Rectal smooth muscle tissue (tissue), 1 donor: Measurements from ENCODE around the gene ZNF470.
A peak's percentile ranks its signal among the peaks of the same experiment; 100 is the strongest.

Source experiments
- H3K27ac ChIP-seq: one replicate; pipeline ENCODE4 v1.7.0; 2013; ENCODE audit warnings: low read depth, low read length, inconsistent platforms
- H3K27me3 ChIP-seq: one replicate; pipeline ENCODE4 v1.7.0; 2013; ENCODE audit warnings: low read length; ENCODE audit not compliant: control insufficient read depth, insufficient read depth
- H3K36me3 ChIP-seq: one replicate; pipeline ENCODE4 v1.7.0; 2013; ENCODE audit warnings: low read length; ENCODE audit not compliant: control insufficient read depth, insufficient read depth
- H3K4me1 ChIP-seq: one replicate; pipeline ENCODE4 v1.7.0; 2013; ENCODE audit warnings: low read length; ENCODE audit not compliant: control insufficient read depth, insufficient read depth
- H3K4me3 ChIP-seq: one replicate; pipeline ENCODE4 v1.7.0; 2013; ENCODE audit warnings: low read length
- H3K9ac ChIP-seq: one replicate; pipeline ENCODE4 v1.7.0; 2013; ENCODE audit warnings: low read length

ZNF470 gene

DNA sequence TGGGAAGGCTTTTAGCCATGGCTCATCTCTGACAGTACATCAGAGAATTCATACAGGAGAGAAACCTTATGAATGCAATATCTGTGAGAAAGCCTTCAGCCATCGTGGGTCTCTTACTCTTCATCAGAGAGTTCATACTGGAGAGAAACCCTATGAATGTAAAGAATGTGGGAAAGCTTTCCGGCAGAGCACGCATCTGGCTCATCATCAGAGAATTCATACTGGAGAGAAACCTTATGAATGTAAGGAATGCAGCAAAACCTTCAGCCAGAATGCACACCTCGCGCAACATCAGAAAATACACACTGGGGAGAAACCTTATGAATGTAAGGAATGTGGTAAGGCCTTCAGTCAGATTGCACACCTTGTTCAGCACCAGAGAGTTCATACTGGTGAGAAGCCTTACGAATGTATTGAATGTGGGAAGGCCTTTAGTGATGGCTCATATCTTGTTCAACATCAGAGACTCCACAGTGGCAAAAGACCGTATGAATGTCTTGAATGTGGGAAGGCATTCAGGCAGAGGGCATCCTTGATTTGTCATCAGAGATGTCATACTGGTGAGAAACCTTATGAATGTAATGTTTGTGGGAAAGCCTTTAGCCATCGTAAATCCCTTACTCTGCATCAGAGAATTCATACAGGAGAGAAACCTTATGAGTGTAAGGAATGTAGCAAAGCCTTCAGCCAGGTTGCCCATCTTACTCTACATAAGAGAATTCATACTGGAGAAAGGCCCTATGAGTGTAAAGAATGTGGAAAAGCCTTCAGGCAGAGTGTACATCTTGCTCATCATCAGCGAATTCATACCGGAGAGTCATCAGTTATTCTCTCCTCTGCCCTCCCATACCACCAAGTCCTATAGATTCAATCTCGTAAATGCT is 10.7 kb downstream of the ZNF470 start:
- no peaks in the 10 kb centered on the region for H3K27me3 ChIP-seq
- peak overlapping the region; percentile 1 for H3K4me3 ChIP-seq
- H3K36me3 ChIP-seq: peaks cover 9% of the 10 kb centered on the region
- H3K27ac ChIP-seq: no peak overlapping the region
- H3K4me1 ChIP-seq: no peaks in the 10 kb centered on the region
- H3K9ac ChIP-seq: no peak overlapping the region

DNA sequence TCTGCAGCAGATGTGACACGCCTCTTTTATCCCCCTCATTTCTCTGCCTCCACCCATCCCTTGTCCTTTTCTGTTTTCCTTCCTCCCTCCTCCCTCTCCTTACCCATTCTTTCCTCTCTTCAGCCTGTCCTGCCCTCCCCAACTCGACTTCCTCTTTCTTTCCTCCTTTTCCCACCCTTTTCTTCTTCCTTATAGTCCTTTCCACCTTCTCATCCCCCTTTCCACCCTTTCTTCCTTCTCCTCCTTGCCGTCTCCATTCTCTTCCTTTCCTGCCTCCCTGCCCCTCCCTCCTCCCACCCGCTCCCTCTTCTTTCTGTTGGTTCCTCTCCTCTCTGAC is 27.1 kb downstream of the ZNF470 start:
- peak overlapping the region; percentile 49 for H3K9ac ChIP-seq
- peak overlapping the region; percentile 93 for H3K4me3 ChIP-seq
- no peak overlapping the region for H3K27ac ChIP-seq
- H3K27me3 ChIP-seq: no peaks in the 10 kb centered on the region
- H3K36me3 ChIP-seq: peaks cover 2% of the 10 kb centered on the region
- H3K4me1 ChIP-seq: peaks cover 8% of the 10 kb centered on the region

DNA sequence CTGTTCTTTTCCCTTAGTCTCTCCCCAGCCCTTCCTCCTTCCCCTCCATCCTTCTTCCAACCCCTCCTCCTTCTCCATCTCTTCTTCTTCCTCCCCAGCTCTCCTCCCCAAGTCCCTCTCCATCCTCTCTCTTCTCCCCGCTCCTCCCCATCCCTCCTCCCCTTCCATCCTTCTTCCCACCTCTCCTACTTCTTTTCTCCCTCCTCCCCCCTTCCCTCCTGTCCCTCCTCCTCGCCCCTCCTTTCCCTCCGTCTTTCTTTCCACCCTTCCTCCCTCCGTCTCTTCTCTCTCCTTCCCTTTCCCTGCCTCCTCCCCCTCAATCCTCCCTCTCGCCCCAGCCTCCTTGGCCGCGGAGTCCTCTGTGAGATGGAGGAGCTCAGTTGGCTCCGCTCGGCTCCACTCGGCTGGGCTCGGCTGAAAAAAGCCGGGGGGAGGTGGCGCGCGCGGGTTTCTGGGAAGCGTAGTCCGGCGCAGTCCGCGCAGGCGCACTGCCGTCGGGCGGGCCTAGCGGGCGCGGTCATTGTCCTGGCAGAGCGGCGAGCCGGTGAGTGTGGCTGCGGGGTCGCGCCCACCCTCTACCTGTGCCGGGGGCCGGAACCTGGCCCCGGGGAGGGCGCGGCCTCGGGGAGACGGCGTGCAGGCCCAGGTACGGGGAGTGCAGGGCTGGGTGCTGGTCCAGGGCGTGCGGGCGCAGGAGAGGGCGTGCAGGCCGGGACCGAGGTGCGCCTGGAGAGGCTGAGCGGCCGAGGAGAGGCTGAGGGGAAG is 27.7 kb downstream of the ZNF470 start, which contains the start of gene ZNF71:
ZNF71 (plus strand) TSS at position 520 of the 765 bp plus-strand sequence. CDS start 6,257 bp downstream, outside the sequence.
- Histone ChIP-seq H3K27me3 (no peaks in the 10 kb centered on the region), H3K27ac (peak within 1 kb of the TSS; percentile 77), H3K4me3 (peak within 1 kb of the TSS; percentile 93), H3K9ac (peak within 1 kb of the TSS; percentile 95), H3K4me1 (peaks cover 8% of the 10 kb centered on the region), H3K36me3 (peaks cover 2% of the 10 kb centered on the region)

DNA sequence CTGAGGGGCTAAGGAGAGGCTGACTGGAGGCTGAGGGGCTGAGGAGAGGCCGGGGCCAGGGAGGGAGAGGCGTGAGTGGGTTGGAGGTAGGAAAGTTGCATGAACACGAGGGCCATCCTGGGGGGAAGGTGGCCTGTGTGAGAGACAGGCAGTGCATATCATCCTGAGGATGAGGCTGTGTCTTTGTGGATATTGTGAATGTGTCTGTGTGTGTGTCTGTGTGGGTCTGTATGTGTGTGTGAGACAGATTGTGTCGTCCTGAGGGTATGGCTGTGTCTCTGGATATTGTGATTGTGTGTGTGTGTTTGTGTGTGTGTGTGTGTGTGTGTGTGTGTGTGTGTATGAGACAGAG is 28.3 kb downstream of the ZNF470 start:
- Histone ChIP-seq H3K27ac (peak overlapping the region; percentile 21), H3K27me3 (no peaks in the 10 kb centered on the region), H3K9ac (peak overlapping the region; percentile 95), H3K36me3 (peaks cover 2% of the 10 kb centered on the region), H3K4me1 (peaks cover 8% of the 10 kb centered on the region), H3K4me3 (peak overlapping the region; percentile 93)

DNA sequence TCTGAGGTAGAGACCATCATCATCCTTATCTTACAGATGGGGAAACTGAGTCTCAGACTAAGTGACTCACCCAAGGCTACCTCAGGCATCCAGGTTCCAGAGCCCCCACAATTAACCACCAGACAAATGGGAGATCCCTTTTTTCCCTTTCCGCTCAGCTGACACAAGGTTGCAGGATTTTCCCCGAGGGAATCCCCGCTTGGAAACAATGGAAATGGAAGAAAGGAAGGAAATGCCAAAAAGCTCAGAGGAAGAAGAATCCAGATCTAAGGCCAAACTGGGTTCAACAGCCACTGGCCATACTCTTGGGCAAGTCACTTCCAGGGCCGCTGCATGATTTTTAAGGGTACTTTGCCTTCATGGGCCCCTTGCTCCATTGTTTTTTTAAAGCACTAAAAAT is 29.4 kb downstream of the ZNF470 start:
- no peak overlapping the region for H3K9ac ChIP-seq

DNA sequence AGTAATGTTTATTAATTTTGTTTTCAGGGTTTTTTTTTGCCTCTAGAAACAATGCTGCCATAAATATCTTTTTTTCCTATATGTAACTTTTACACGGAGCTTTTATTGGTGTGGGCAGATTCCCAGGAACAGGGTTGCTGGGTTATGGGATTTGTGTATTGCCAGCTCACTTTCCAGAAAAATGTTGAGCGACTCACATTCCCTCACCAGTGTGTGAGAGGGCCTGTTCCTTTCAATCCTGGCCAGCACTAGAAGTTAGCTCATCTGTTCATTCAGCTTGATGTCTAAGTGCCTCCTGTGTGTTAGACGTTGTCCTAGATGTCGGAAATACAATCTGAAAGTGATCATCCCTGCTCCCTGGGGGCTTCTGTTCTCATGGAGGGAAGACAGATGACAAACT is 30.4 kb downstream of the ZNF470 start:
- no peak overlapping the region for H3K27ac ChIP-seq
- H3K9ac ChIP-seq: peak overlapping the region; percentile 17

More for the DNA sequence above, 29.4 kb downstream of the ZNF470 start:
- Histone ChIP-seq H3K4me1 (peaks cover 8% of the 10 kb centered on the region), H3K4me3 (no peak overlapping the region), H3K27me3 (no peaks in the 10 kb centered on the region), H3K27ac (no peak overlapping the region), H3K36me3 (peaks cover 7% of the 10 kb centered on the region)

DNA sequence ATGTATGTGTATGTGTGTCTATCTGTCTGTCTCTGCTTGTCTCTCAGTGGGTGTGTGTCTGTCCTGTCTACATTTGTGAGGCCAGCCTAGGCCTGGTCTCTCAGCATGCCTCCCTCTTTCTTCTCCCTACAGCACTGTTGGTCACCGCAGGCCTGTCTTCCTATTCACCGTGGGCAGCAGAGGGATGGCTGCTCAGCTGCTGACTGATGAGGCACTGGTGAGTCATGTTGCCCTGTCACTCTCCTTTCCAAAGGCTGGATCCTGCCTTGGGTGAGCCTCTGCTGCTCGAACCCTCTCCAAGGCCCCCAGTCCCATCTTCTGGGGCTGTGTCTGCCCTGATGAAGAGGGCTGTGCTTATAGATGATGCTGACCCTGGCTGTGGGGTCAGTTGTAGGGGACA is 34.1 kb downstream of the ZNF470 start:
- Histone ChIP-seq H3K27me3 (no peaks in the 10 kb centered on the region), H3K4me3 (peak overlapping the region; percentile 5), H3K36me3 (peaks cover 18% of the 10 kb centered on the region), H3K4me1 (no peaks in the 10 kb centered on the region), H3K9ac (no peak overlapping the region), H3K27ac (no peak overlapping the region)

More for the DNA sequence above, 30.4 kb downstream of the ZNF470 start:
- Histone ChIP-seq H3K36me3 (peaks cover 9% of the 10 kb centered on the region), H3K4me1 (peaks cover 8% of the 10 kb centered on the region), H3K4me3 (no peak overlapping the region), H3K27me3 (no peaks in the 10 kb centered on the region)

DNA sequence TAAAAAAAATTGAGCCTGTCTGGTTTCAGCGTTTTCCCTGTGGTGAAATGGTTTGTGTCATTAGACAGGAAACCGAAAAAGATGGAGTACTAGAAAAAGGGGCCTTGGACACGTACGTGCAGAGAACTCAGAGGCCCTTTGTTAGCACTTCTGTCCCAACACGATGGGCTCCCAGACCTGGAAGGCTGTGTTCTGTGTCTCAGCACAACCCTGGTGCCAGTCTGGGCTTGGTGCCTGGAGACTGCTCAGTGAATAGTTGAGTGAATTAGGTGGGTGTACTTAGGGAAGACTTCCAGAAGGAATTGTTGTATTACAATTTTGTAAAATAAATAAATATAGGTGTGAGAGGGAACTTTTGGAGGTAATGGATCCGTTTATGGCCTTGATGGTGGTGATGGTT is 36.6 kb downstream of the ZNF470 start:
- no peak overlapping the region for H3K4me3 ChIP-seq
- no peak overlapping the region for H3K27ac ChIP-seq
- H3K9ac ChIP-seq: no peak overlapping the region
- H3K27me3 ChIP-seq: no peaks in the 10 kb centered on the region
- peaks cover 17% of the 10 kb centered on the region for H3K36me3 ChIP-seq
- no peaks in the 10 kb centered on the region for H3K4me1 ChIP-seq

DNA sequence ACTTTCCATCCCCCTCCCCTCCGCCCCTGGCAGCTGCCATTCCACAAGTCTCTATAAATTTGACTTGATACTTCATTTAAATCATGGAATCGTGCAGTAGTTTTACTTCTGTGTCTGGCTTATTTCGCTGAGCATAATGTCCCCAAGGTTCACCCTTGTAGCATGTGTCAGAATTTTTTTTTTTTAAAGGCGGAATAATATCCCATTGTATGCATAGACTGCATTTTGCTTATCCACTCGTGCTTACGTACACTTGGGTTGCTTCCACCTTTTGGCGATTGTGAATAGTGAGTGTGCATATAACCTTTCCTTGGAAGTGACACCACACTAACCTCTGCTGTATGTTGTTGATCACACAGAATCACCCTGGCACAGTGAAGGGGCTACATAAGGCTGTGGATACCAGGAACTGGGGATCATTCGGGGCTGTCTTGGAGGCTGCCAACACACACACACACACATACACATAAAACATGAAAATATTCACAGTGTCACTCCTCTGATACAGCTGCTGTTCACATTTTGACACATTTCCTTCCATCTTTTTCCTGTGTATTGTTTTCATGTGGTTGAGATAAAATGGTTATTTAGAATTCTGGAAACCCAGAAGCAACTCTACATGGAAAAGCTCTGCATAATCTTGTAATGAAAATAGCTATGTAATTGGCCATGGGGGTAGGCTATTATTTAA is 41.2 kb downstream of the ZNF470 start:
- H3K9ac ChIP-seq: no peak overlapping the region
- H3K4me3 ChIP-seq: no peak overlapping the region
- H3K36me3 ChIP-seq: peaks cover 10% of the 10 kb centered on the region
- no peaks in the 10 kb centered on the region for H3K27me3 ChIP-seq
- H3K4me1 ChIP-seq: no peaks in the 10 kb centered on the region
- no peak overlapping the region for H3K27ac ChIP-seq

DNA sequence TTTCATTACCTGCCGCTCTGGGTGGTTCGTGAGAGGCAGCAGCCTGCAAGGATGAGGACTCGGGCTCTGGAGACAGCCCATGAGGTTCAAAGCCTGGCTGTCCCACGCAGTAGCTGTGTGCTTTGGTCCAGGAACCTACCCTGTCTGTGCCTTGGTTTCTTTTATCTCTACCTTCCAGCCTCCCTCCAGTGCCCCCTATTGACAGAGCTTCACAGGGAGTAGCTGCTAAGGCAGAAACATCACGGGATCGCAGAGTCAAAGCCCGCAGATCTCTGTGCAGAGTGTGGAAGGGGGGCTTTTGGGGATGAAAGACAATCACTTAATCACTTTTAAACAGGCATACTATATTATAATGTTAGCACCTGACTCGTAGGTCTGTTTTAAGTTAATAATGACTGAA is 44.0 kb downstream of the ZNF470 start:
- Histone ChIP-seq H3K27me3 (no peaks in the 10 kb centered on the region), H3K36me3 (peaks cover 3% of the 10 kb centered on the region), H3K4me1 (no peaks in the 10 kb centered on the region), H3K9ac (no peak overlapping the region), H3K27ac (no peak overlapping the region), H3K4me3 (no peak overlapping the region)

DNA sequence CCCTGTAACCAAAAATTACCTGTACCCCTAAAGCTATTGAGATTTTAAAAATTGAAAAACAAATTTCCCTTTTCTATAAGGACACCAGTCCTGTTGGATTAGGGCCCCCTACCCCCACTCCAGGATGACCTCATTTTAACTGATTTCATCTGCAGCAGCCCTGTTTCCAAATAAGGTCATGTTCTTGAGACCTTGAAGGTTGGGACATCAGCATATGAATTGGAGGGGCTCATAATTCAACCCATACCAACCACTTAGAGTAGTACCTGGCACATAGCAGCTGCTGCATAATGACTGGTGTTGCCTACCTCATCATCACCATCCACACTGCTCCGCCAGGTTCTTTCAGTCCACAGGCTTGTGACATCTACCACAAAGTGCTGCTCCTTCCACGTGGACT is 45.5 kb downstream of the ZNF470 start:
- Histone ChIP-seq H3K27me3 (no peaks in the 10 kb centered on the region), H3K36me3 (peaks cover 4% of the 10 kb centered on the region)

DNA sequence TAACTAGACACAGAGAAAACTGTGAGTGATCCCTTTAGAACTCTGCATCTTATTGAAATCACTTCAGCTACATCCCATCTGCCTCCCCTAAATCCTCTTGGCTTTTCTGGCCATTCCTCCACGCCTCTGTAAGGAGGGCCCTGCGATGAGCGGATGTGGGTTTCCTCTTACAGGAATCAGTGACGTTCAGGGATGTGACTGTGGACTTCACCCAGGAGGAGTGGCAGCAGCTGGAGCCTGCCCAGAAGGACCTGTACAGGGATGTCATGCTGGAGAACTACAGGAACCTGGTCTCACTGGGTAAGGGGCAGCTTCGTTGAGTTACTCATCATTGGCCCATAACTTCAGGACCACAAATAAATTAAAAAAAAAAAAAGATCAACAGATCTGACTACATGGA is 46.4 kb downstream of the ZNF470 start:
- Histone ChIP-seq H3K36me3 (peaks cover 9% of the 10 kb centered on the region), H3K9ac (no peak overlapping the region), H3K27ac (no peak overlapping the region), H3K27me3 (no peaks in the 10 kb centered on the region), H3K4me3 (no peak overlapping the region), H3K4me1 (no peaks in the 10 kb centered on the region)

More for the DNA sequence above, 45.5 kb downstream of the ZNF470 start:
- H3K4me1 ChIP-seq: no peaks in the 10 kb centered on the region
- no peak overlapping the region for H3K4me3 ChIP-seq
- no peak overlapping the region for H3K27ac ChIP-seq
- H3K9ac ChIP-seq: no peak overlapping the region
